ENCODE measurements around the gene FAM170B.

Gene FAM170B

DNA sequence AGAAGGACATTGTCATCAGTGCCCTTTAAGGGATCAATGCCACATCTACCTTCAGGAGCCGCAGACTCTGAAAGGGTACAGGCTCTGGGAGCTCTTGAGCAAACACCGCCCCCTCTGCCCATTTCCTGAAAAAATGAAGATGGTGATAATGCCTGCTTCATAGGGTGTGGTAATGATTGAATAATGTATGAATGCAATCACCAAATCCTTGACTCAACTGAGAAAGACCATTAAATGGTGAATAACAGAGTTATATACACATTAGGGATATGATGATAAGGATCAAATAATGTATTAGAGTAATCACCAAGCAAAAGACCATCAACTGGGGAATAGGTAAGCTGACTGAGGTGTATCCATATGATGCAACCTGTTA is 1.5 kb downstream of the FAM170B start (continued):
- TF ChIP-seq ZNF626 (tag by site-specific recombination; IDR thresholded peaks at IDR 0.05) (no peak), ZNF610 (tag by site-specific recombination; IDR thresholded peaks at IDR 0.05; ENCODE audit: borderline replicate concordance) (no peak), ZNF146 (tag by site-specific recombination; IDR thresholded peaks at IDR 0.05) (no peak), ZNF155 (tag by site-specific recombination; IDR thresholded peaks at IDR 0.05) (no peak), YY1 (tag by site-specific recombination; IDR thresholded peaks at IDR 0.05) (no peak), PBX3 (CRISPR knock-in tag; IDR thresholded peaks at IDR 0.05) (no peak), ZIC2 (tag by site-specific recombination; IDR thresholded peaks at IDR 0.05) (no peak), ZNF416 (tag by site-specific recombination; IDR thresholded peaks at IDR 0.05) (no peak), ZNF426 (tag by site-specific recombination; IDR thresholded peaks at IDR 0.05) (no peak), OVOL3 (tag by site-specific recombination; IDR thresholded peaks at IDR 0.05) (no peak), BCL11B (tag by site-specific recombination; IDR thresholded peaks at IDR 0.05; ENCODE audit: low read depth) (no peak), ZFP41 (tag by site-specific recombination; IDR thresholded peaks at IDR 0.05; ENCODE audit: borderline replicate concordance) (no peak), ZNF558 (tag by site-specific recombination; IDR thresholded peaks at IDR 0.05) (no peak)

- ChIA-PET POLR2A (no interaction called here), CTCF (no interaction called here)
Observed at GRCh38 chr10:49131507-49132361, 2.1 kb downstream of the FAM170B start.

DNA sequence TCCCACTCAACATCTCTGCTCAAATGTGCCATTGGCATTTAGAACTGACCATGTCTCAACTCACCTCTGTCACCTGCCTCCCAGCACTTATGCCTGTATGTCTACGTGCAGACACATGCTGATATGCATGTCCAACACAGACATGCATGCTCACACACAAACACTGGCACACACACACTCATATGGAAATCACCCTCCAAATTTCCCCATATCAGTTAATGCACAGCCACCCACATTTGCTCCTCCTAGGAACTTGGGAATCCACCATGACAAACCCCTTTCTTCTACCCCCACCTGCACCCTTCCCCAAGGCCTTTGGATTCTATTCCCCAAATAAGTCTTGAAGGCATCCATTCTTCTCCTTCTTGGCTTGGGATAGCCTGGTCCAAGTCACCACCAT is 4.4 kb downstream of the FAM170B start:
- POLR2A ChIA-PET: no interaction called here
- Histone ChIP-seq H3K4me3 (ENCODE audit: low read depth, low read length) (no peak overlapping the region), H3K27ac (ENCODE audit: extremely low read depth, low read depth, low read length) (no peak overlapping the region), H3K4me1 (ENCODE audit: control insufficient read depth, insufficient read depth, low read length) (no peaks in the 10 kb centered on the region), H3K36me3 (ENCODE audit: control insufficient read depth in 2 of 2, insufficient read depth in 1 of 2, low read length in 2 of 2) (no peaks in the 10 kb centered on the region), H3K9me3 (ENCODE audit: control insufficient read depth, insufficient read depth, low read depth, low read length) (no peaks in the 10 kb centered on the region)
- TF ChIP-seq ZNF341 (tag by site-specific recombination; IDR thresholded peaks at IDR 0.05; ENCODE audit: low read depth): no peak
- no peak for TF ChIP-seq ZNF660 (tag by site-specific recombination; IDR thresholded peaks at IDR 0.05)
- no peak for TF ChIP-seq ZFP3 (tag by site-specific recombination; IDR thresholded peaks at IDR 0.05; ENCODE audit: low read depth)
- TF ChIP-seq PBX3 (CRISPR knock-in tag; IDR thresholded peaks at IDR 0.05): no peak
- no peak for TF ChIP-seq ZNF747 (tag by site-specific recombination; IDR thresholded peaks at IDR 0.05)
- TF ChIP-seq, protein P1, sequence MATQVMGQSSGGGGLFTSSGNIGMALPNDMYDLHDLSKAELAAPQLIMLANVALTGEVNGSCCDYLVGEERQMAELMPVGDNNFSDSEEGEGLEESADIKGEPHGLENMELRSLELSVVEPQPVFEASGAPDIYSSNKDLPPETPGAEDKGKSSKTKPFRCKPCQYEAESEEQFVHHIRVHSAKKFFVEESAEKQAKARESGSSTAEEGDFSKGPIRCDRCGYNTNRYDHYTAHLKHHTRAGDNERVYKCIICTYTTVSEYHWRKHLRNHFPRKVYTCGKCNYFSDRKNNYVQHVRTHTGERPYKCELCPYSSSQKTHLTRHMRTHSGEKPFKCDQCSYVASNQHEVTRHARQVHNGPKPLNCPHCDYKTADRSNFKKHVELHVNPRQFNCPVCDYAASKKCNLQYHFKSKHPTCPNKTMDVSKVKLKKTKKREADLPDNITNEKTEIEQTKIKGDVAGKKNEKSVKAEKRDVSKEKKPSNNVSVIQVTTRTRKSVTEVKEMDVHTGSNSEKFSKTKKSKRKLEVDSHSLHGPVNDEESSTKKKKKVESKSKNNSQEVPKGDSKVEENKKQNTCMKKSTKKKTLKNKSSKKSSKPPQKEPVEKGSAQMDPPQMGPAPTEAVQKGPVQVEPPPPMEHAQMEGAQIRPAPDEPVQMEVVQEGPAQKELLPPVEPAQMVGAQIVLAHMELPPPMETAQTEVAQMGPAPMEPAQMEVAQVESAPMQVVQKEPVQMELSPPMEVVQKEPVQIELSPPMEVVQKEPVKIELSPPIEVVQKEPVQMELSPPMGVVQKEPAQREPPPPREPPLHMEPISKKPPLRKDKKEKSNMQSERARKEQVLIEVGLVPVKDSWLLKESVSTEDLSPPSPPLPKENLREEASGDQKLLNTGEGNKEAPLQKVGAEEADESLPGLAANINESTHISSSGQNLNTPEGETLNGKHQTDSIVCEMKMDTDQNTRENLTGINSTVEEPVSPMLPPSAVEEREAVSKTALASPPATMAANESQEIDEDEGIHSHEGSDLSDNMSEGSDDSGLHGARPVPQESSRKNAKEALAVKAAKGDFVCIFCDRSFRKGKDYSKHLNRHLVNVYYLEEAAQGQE (tag by site-specific recombination; IDR thresholded peaks at IDR 0.05): no peak
- no peak for TF ChIP-seq ZNF548 (tag by site-specific recombination; IDR thresholded peaks at IDR 0.05)
- no peak for TF ChIP-seq ZNF155 (tag by site-specific recombination; IDR thresholded peaks at IDR 0.05)
- no peak for TF ChIP-seq ZNF350 (tag by site-specific recombination; IDR thresholded peaks at IDR 0.05)
- TF ChIP-seq ZNF76 (tag by site-specific recombination; IDR thresholded peaks at IDR 0.05; ENCODE audit: borderline replicate concordance, low read depth): no peak
- no peak for TF ChIP-seq ZNF544 (tag by site-specific recombination; IDR thresholded peaks at IDR 0.05)
- no peak for TF ChIP-seq ZNF510 (tag by site-specific recombination; IDR thresholded peaks at IDR 0.05; ENCODE audit: insufficient replicate concordance)
- no peak for TF ChIP-seq ZBTB44 (tag by site-specific recombination; IDR thresholded peaks at IDR 0.05)
- no peak for TF ChIP-seq ZNF560 (tag by site-specific recombination; IDR thresholded peaks at IDR 0.05; ENCODE audit: borderline replicate concordance)
- CTCF ChIA-PET: no interaction called here

More at GRCh38 chr10:49131507-49132361, 2.1 kb downstream of the FAM170B start:
- Histone ChIP-seq H3K4me1 (ENCODE audit: control insufficient read depth, insufficient read depth, low read length) (no peaks in the 10 kb centered on the region), H3K9me3 (ENCODE audit: control insufficient read depth, insufficient read depth, low read depth, low read length) (no peaks in the 10 kb centered on the region), H3K4me3 (ENCODE audit: low read depth, low read length) (no peak overlapping the region), H3K36me3 (ENCODE audit: control insufficient read depth in 2 of 2, insufficient read depth in 1 of 2, low read length in 2 of 2) (no peaks in the 10 kb centered on the region), H3K27ac (ENCODE audit: extremely low read depth, low read depth, low read length) (no peak overlapping the region)
- no peak for TF ChIP-seq SALL2 (tag by site-specific recombination; IDR thresholded peaks at IDR 0.05; ENCODE audit: borderline replicate concordance)
